NCI-H345 treated with DMSO at 0.1 percent for 48 hours (cell line): ENCODE data around the gene STEEP1.
A peak's percentile ranks its signal among the peaks of the same experiment; 100 is the strongest.

ENCODE experiments used
- DNase-seq: peaks from one replicate; lab custom pipeline; 2025; ENCODE audit not compliant: unreplicated experiment; lab: John Stamatoyannopoulos, UW

STEEP1 gene

GRCh38 chrX:119489212-119490074, 75.8 kb downstream of the STEEP1 start:
- no peak for DNase-seq

GRCh38 chrX:119488749-119489148, 76.5 kb downstream of the STEEP1 start:
- peak; percentile 40 for DNase-seq
